GM12878 (cell line): ENCODE measurements around the gene GJA9.

ENCODE experiments used
- BACH1 ChIP-seq: fragments of 450-650 bp; IDR thresholded peaks from 2 replicates; pipeline ENCODE4 v1.6.1; 2017; ENCODE audit warnings: mild to moderate bottlenecking, borderline replicate concordance
- BMI1 ChIP-seq: fragments of 450-650 bp; IDR thresholded peaks from 2 replicates; pipeline ENCODE4 v1.6.1; 2016; ENCODE audit warnings: mild to moderate bottlenecking, moderate library complexity, borderline replicate concordance
- CEBPB ChIP-seq, 2 experiments: fragments of 150-350 bp in 1 of 2; IDR thresholded peaks; 2 replicates each; pipeline ENCODE4 v1.6.1; 2012 to 2014; ENCODE audit warnings: low read depth in 2 of 2, low read length in 2 of 2, borderline replicate concordance in 1 of 2, inconsistent platforms in 1 of 2
- KDM1A ChIP-seq: fragments of 200-600 bp; sonication (generic); IDR thresholded peaks from 2 replicates; pipeline ENCODE4 v1.6.1; 2016; ENCODE audit warnings: borderline replicate concordance
- MXI1 ChIP-seq: fragments of 150-350 bp; IDR thresholded peaks from 2 replicates; pipeline ENCODE4 v1.6.1; 2011; ENCODE audit warnings: low read depth, mild to moderate bottlenecking, inconsistent platforms, low read length, improper control_type of control experiment
- POLR2A ChIP-seq: IDR thresholded peaks from 2 replicates; pipeline ENCODE4 v1.6.1; 2011; ENCODE audit warnings: low read depth, mild to moderate bottlenecking, low read length
- RFX5 ChIP-seq: IDR thresholded peaks from 2 replicates; pipeline ENCODE4 v1.6.1; 2011; ENCODE audit warnings: low read depth, low read length, improper control_type of control experiment
- SIN3A ChIP-seq: IDR thresholded peaks from 2 replicates; pipeline ENCODE4 v1.6.1; 2012; ENCODE audit warnings: low read depth, low read length, improper control_type of control experiment
- TCF12 ChIP-seq: IDR thresholded peaks from 2 replicates; pipeline ENCODE4 v1.6.1; 2011; ENCODE audit warnings: low read depth, mild to moderate bottlenecking, low read length
- YBX1 ChIP-seq: fragments of 450-650 bp; IDR thresholded peaks from 2 replicates; pipeline ENCODE4 v1.6.1; 2016; ENCODE audit warnings: antibody characterized with exemption
- YY1 ChIP-seq: IDR thresholded peaks from 2 replicates; pipeline ENCODE4 v1.6.1; 2011; ENCODE audit warnings: low read depth, mild to moderate bottlenecking, low read length
- ZNF217 ChIP-seq: fragments of 450-650 bp; IDR thresholded peaks from 2 replicates; pipeline ENCODE4 v1.6.1; 2017; ENCODE audit warnings: antibody characterized with exemption, mild to moderate bottlenecking
- TF ChIP-seq, protein P1 (sequence below), 3 experiments: IDR thresholded peaks in 2 of 3; conservative IDR thresholded peaks in 1 of 3; 2 replicates each; pipeline ENCODE4 v1.5.1; 2011; ENCODE audit warnings: low read depth in 3 of 3, low read length in 3 of 3, mild to moderate bottlenecking in 3 of 3, control low read depth in 2 of 3, moderate library complexity in 2 of 3, inconsistent platforms in 1 of 3, mixed read lengths in 1 of 3; ENCODE audit not compliant: control insufficient read depth in 2 of 3, insufficient read depth in 1 of 3; ENCODE audit errors: extremely low read depth in 1 of 3
- TF ChIP-seq, protein P2 (sequence below): fragments of 150-350 bp; IDR thresholded peaks from 2 replicates; pipeline ENCODE4 v1.6.1; 2016; ENCODE audit warnings: low read depth, low read length

DNA sequence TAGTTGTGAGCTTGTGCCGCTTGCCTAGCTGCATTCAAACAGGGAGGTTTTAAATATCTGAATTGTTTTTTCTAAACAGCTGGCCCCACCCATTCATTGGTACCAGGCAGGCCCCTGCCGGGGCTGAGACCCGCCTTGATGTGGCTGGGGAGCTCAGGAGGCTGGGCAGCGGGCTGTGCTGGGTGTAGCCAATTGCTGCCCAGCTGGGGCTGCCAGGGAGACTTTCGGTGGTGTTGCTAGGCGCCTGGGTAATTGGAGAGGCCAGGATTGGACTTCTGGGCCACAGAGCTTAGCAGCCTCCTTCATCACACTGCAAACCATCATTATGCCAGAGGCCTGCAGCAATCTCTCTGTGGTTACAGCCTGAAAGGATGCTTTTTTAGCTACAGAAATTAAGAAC lies 48.1 kb upstream of the GJA9 start:
- TF ChIP-seq POLR2A (no peak), BACH1 (no peak), ZNF217 (no peak), RFX5 (no peak), SIN3A (no peak), BMI1 (no peak), MXI1 (no peak), CEBPB (IDR thresholded peaks at IDR 0.05; ENCODE audit: borderline replicate concordance in 1 of 2, low read depth in 2 of 2, low read length in 2 of 2) (no peak), YBX1 (no peak), KDM1A (no peak), TCF12 (no peak), YY1 (no peak)
- TF ChIP-seq, protein P1, sequence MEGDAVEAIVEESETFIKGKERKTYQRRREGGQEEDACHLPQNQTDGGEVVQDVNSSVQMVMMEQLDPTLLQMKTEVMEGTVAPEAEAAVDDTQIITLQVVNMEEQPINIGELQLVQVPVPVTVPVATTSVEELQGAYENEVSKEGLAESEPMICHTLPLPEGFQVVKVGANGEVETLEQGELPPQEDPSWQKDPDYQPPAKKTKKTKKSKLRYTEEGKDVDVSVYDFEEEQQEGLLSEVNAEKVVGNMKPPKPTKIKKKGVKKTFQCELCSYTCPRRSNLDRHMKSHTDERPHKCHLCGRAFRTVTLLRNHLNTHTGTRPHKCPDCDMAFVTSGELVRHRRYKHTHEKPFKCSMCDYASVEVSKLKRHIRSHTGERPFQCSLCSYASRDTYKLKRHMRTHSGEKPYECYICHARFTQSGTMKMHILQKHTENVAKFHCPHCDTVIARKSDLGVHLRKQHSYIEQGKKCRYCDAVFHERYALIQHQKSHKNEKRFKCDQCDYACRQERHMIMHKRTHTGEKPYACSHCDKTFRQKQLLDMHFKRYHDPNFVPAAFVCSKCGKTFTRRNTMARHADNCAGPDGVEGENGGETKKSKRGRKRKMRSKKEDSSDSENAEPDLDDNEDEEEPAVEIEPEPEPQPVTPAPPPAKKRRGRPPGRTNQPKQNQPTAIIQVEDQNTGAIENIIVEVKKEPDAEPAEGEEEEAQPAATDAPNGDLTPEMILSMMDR (IDR thresholded peaks at IDR 0.05 in 2 of 3, conservative IDR thresholded peaks at IDR 0.05 in 1 of 3; ENCODE audit: control insufficient read depth in 2 of 3, extremely low read depth in 1 of 3, insufficient read depth in 1 of 3, low read depth in 3 of 3, low read length in 3 of 3), result no peak
- TF ChIP-seq, protein P2, sequence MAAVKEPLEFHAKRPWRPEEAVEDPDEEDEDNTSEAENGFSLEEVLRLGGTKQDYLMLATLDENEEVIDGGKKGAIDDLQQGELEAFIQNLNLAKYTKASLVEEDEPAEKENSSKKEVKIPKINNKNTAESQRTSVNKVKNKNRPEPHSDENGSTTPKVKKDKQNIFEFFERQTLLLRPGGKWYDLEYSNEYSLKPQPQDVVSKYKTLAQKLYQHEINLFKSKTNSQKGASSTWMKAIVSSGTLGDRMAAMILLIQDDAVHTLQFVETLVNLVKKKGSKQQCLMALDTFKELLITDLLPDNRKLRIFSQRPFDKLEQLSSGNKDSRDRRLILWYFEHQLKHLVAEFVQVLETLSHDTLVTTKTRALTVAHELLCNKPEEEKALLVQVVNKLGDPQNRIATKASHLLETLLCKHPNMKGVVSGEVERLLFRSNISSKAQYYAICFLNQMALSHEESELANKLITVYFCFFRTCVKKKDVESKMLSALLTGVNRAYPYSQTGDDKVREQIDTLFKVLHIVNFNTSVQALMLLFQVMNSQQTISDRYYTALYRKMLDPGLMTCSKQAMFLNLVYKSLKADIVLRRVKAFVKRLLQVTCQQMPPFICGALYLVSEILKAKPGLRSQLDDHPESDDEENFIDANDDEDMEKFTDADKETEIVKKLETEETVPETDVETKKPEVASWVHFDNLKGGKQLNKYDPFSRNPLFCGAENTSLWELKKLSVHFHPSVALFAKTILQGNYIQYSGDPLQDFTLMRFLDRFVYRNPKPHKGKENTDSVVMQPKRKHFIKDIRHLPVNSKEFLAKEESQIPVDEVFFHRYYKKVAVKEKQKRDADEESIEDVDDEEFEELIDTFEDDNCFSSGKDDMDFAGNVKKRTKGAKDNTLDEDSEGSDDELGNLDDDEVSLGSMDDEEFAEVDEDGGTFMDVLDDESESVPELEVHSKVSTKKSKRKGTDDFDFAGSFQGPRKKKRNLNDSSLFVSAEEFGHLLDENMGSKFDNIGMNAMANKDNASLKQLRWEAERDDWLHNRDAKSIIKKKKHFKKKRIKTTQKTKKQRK, result no peak
